Muscle layer of duodenum (tissue), 2 donors: ENCODE results near the gene RASA3.
A peak's percentile ranks its signal among the peaks of the same experiment; 100 is the strongest.

Experiments used
- H3K27ac ChIP-seq: one replicate; pipeline ENCODE4 v1.7.0; 2013; ENCODE audit warnings: mild to moderate bottlenecking, low read length
- H3K27me3 ChIP-seq: one replicate; pipeline ENCODE4 v1.7.0; 2013; ENCODE audit warnings: low read depth, mild to moderate bottlenecking, control low read depth, low read length
- H3K36me3 ChIP-seq, 2 donors: one replicate each; pipeline ENCODE4 v1.7.0; 2013; ENCODE audit warnings: low read length in 2 of 2, control low read depth in 1 of 2, mild to moderate bottlenecking in 1 of 2; ENCODE audit not compliant: insufficient read depth in 2 of 2, control insufficient read depth in 1 of 2
- H3K4me1 ChIP-seq, 2 donors: one replicate each; pipeline ENCODE4 v1.7.0; 2013; ENCODE audit warnings: low read length in 2 of 2, mild to moderate bottlenecking in 2 of 2, control low read depth in 1 of 2, moderate library complexity in 1 of 2; ENCODE audit not compliant: insufficient read depth in 2 of 2, control insufficient read depth in 1 of 2
- H3K4me3 ChIP-seq, 2 donors: one replicate each; pipeline ENCODE4 v1.7.0; 2013; ENCODE audit warnings: low read length in 2 of 2, low read depth in 1 of 2, mild to moderate bottlenecking in 1 of 2
- H3K9me3 ChIP-seq, 2 donors: one replicate each; pipeline ENCODE4 v1.7.0; 2013; ENCODE audit warnings: low read length in 2 of 2, control low read depth in 1 of 2, mild to moderate bottlenecking in 1 of 2; ENCODE audit not compliant: control insufficient read depth in 1 of 2
- donor health status: healthy.

RASA3 gene

DNA sequence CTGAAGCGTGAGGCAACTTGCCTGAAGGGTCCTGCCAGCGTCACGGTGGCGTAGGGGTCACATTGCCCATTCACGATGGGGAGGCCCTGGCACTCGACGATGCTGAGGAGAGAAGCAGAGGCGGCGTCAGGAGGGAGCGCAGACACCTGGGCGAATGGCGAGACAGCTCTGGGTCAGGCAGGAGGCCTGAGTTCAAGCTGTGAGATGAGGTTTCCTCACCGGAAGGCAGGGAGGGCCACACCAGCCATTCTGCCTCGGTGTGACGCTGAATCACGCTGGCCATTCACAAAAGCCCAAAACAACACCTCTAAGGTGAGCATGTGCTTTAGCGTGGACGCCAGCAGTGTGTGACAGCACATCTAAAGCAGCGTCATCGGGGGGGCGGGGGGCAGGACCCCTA lies 104.6 kb downstream of the RASA3 start:
- Histone ChIP-seq H3K27me3 (no peaks in the 10 kb centered on the region), H3K4me1 (peaks cover 14 to 45% of the 10 kb centered on the region in 2 donors), H3K27ac (no peak overlapping the region), H3K9me3 (no peaks in the 10 kb centered on the region), H3K4me3 (no peak overlapping the region), H3K36me3 (peaks cover 10 to 24% of the 10 kb centered on the region in 2 donors)

DNA sequence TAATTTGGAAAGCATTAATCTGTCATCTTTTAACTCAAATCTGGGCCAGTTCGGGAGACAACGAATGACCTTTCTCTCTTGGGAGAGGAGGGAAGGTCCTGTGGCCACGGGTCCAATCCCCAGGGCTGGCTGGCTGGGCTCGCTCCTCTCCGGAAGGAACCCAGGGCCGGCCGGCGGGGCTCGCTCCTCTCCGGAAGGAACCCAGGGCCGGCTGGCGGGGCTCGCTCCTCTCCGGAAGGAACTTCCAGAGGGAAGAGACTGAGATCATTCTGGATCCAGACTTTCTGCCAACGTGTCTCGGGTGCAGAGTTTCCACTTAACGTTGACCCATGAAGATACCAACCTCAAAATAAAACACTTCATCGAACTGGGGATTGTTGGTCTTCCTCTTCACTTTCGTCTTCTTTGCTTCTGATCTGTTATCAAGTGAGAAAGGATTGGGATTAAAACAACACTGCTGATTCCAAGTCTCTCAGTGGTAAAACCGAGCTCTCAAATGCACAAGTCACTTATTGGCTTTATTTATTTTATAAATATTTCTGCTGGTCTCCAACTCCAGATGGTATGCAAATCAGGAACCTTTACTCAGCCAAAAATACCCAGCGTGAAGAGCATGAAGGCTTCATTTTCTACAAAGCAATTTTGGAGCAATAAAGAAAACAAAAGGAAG lies 105.2 kb downstream of the RASA3 start:
- peak overlapping the region; percentile 60 for H3K27ac ChIP-seq
- no peaks in the 10 kb centered on the region for H3K9me3 ChIP-seq
- H3K36me3 ChIP-seq = peaks cover 10 to 28% of the 10 kb centered on the region in 2 donors
- no peaks in the 10 kb centered on the region for H3K27me3 ChIP-seq
- H3K4me3 ChIP-seq = no peak overlapping the region
- H3K4me1 ChIP-seq = peaks cover 13 to 40% of the 10 kb centered on the region in 2 donors

DNA sequence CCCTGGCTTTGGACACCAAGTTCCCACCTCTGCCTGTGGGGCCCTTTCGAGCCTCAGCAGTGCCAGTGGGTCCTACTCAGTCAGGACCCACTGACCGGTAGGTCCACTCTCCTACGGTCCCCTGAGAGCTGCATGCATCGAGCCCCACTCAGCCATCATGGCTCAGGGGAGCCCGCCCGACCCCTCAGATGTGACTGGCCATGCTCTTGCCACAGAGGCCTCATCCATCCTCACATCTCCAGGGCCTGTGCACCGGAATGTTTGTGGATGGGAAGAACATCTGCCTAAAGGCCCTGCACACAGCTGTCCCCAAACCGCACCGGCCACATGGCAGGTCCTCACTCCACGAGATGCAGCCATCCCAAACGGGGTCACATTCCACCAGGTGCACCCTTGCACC lies 105.9 kb downstream of the RASA3 start:
- Histone ChIP-seq H3K27me3 (no peaks in the 10 kb centered on the region), H3K4me1 (peaks cover 11 to 33% of the 10 kb centered on the region in 2 donors), H3K4me3 (no peak overlapping the region), H3K36me3 (peaks cover 11 to 35% of the 10 kb centered on the region in 2 donors), H3K27ac (peak overlapping the region; percentile 60), H3K9me3 (no peaks in the 10 kb centered on the region)

DNA sequence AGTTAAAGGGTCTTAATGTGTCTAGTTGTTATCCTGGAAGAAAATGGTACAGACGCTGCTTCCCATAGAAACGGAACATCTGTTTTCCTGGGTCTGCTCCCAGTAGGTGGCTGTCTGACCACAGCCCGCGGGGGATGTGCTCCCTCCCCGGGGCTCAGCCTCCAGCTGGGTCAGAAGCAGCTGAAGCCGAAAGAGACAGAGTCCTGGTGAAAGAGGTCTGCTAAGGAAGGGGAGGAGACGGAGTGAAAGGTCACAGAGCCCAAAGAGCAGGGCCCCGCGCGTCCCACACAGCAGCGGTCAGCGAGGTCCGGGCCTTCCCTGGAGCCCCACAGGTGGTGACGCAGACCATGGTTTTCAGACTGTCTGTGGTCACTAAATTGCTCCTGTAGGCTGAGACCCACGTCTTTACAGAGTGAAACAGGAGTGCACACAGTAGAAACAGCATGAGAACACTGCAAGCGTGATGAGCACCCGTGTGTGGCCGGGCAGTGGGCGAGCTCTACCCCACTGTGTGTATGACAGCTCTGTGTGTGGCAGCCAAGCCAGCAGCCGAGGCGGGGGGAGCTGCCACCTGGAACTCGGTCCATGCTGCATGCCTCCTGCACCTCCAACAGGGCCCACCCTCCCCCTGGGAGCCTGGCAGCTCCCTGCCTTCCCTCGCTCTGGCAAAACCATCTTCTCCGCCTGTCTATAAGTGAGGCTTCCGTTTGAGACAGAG lies 106.5 kb downstream of the RASA3 start:
- peaks cover 11 to 27% of the 10 kb centered on the region in 2 donors for H3K4me1 ChIP-seq
- peaks cover 14 to 41% of the 10 kb centered on the region in 2 donors for H3K36me3 ChIP-seq
- H3K4me3 ChIP-seq = no peak overlapping the region
- no peaks in the 10 kb centered on the region for H3K9me3 ChIP-seq
- H3K27me3 ChIP-seq = no peaks in the 10 kb centered on the region
- H3K27ac ChIP-seq = peak overlapping the region; percentile 16

DNA sequence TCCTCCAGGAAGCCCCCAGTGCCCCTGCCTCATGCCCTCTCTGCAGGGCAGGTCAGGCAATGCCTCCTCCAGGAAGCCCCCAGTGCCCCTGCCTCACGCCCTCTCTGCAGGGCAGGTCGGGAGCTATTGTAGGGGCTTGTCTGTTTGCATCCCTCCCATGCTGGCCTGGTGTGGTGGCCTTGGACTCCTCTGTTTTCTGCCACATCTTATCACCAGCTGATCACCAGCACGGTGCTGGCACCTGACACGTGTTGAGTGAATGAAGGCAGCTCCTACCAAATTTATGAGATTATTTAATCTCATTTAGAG lies 107.1 kb downstream of the RASA3 start:
- no peak overlapping the region for H3K4me3 ChIP-seq
- H3K9me3 ChIP-seq = no peaks in the 10 kb centered on the region
- H3K27me3 ChIP-seq = no peaks in the 10 kb centered on the region
- peaks cover 11 to 27% of the 10 kb centered on the region in 2 donors for H3K4me1 ChIP-seq
- peaks cover 14 to 46% of the 10 kb centered on the region in 2 donors for H3K36me3 ChIP-seq
- no peak overlapping the region for H3K27ac ChIP-seq

DNA sequence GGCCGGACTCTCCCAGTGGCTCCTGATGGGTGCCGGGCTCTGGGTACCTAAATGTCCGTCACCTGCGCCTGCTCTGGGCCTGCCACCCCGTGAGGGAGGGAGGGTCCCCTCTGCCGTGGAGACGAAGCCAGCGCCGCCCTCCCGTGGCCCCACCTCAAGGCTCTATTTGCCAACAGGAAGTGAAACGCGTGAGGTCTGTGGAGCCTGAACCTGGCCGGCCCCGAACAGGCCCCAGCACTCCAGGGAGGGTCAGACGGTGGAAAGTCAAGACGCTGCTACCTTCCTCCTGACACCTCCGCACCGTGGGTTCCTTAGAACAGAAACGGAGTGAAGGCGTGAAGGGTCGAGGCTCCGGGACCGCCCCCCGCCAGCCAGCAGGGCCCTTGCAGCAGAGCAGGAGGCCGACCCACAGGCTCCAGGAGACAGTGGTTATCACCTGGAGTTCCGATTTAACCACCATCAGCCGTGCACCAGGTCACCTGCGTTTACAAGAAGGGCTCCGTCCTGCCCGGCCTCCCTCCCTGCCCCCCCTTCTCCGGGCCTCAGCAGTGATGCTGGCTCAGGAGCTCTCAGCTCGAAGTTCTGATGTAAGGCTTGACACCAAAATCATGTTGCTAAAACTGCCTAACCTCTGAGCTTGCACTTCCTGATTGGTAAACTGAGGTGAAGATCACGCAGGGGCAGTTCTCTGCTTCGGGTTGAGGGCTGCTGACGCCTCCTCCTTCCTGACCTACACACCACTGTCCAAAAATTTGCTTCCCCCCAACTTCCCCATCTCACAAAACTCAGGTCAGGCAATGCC lies 107.6 kb downstream of the RASA3 start:
- H3K9me3 ChIP-seq = no peaks in the 10 kb centered on the region
- H3K4me1 ChIP-seq = peaks cover 11 to 27% of the 10 kb centered on the region in 2 donors
- no peaks in the 10 kb centered on the region for H3K27me3 ChIP-seq
- no peak overlapping the region for H3K4me3 ChIP-seq
- peaks cover 14 to 47% of the 10 kb centered on the region in 2 donors for H3K36me3 ChIP-seq
- no peak overlapping the region for H3K27ac ChIP-seq

DNA sequence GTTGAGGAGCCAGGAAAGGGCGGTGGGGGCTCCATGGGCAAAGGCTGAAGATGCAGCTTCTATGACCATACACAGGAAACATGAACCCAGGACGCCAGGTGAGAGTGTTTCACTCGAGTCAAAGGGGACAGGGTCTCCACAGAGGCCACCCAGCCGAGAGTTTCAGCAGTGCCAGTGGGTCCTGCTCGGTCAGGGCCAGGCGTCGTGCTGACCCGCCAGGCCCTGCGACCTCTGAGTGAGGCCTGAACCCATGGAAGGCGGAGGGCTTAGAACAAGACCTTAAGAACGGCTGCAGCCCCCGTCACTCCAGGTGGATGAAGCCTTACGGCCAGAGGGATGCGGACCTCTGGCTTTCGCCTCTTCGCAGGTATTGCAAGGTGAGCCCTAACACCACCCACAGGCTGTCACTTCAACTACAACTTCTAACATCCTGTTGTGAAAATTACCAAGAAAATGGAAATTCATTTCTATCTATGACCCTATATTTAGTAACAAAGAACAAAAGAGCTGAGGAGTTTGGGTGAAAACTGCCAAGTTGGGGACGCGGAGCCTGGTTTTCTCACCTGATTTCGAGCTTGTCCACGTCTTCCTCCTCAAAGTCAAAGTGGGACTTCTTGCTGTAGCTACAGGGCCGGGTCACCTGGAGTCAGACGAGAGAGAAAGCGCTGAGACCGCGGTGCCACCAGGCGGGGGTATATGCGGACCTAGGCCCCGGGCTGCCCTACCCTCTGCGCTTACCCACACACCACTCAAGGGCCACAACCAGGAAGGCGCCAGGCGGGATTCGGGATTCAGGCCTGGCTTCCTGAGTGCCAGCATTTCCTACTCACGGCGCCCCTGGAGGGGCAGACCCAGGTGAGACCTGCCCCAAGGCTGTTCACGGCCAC lies 108.5 kb downstream of the RASA3 start:
- peaks cover 11 to 27% of the 10 kb centered on the region in 2 donors for H3K4me1 ChIP-seq
- peaks cover 14 to 44% of the 10 kb centered on the region in 2 donors for H3K36me3 ChIP-seq

DNA sequence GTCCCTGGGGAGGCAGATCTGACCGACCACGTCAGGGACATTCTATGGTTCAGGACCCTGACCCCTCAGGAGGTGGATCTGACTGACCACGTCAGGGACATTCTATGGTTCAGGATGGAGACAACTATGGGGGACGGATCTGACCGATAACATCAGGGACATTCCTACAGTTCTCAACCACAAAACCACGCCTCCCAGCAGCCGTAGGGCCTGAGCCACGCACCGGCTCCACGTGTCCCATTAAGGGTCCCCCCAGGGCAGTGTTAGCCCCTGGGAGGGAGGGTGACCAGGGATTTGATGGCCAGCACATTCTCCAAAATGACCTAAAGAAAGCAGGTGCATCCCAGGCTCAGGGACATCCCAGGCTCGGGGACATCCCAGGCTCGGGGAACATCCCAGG lies 109.5 kb downstream of the RASA3 start:
- no peaks in the 10 kb centered on the region for H3K9me3 ChIP-seq
- no peak overlapping the region for H3K27ac ChIP-seq
- H3K4me1 ChIP-seq = peaks cover 11 to 27% of the 10 kb centered on the region in 2 donors
- no peak overlapping the region for H3K4me3 ChIP-seq
- no peaks in the 10 kb centered on the region for H3K27me3 ChIP-seq
- H3K36me3 ChIP-seq = peaks cover 14 to 53% of the 10 kb centered on the region in 2 donors

More for the DNA sequence above, 108.5 kb downstream of the RASA3 start:
- H3K27me3 ChIP-seq = no peaks in the 10 kb centered on the region
- no peak overlapping the region for H3K27ac ChIP-seq
- H3K4me3 ChIP-seq = no peak overlapping the region
- no peaks in the 10 kb centered on the region for H3K9me3 ChIP-seq

DNA sequence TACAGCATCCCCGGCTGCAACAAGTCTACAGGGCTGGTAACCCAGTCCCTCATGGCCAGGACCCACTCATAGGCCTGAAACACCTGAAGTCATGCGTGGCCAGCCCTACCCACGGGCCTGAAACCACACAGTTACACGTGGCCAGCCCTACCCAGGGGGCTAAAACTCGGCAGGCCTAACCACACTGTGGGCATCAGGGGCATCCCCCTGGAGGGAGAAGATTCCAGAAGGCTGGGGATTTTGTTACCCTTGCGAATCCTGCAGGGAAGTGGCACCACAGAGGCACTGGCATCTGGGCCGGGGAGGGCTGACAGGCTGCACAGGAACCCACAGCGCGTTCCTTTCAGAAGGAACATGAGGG lies 110.1 kb downstream of the RASA3 start:
- Histone ChIP-seq H3K36me3 (peaks cover 14 to 53% of the 10 kb centered on the region in 2 donors), H3K27me3 (no peaks in the 10 kb centered on the region), H3K4me1 (peaks cover 8 to 22% of the 10 kb centered on the region in 2 donors), H3K27ac (no peak overlapping the region), H3K9me3 (no peaks in the 10 kb centered on the region), H3K4me3 (no peak overlapping the region)

DNA sequence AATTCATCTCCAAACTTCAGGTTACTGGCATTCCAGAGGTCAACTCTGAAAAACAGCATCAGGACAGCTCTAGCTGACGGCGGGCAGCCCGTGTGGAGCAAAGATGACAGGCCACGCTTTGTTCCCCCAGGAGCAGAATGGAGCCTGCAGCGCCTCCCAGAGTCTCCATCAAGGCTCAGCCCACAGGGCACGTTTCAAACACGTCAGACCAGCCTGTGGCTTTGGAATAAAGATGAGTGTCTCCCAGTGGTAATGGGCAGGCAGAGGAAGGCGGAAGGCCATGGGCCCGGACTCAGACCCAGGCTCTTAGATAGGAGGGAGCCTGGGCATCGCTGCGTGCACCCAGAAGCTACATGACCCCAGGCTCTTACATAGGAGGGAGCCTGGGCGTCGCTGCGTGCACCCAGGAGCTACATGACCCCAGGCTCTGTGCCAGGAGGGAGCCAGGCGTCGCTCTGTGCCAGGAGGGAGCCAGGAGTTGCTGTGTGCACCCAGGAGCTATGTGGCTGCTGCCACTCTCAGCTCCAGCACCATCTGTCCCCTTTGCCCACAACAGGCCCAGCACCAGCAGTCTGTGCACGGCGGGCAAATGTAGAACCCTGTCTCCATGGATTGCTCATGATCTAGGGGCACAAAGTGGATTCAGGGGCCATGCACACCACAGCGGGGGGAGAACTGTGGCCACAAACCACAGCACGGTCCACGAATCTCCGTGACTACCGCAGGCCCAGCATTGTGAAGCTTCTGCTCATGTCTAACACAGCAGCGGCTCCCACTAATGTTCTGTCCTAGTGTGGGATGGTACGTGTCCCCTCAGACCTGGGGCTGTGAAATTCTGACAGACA lies 110.7 kb downstream of the RASA3 start:
- H3K27me3 ChIP-seq = no peaks in the 10 kb centered on the region
- no peak overlapping the region for H3K27ac ChIP-seq
- H3K4me1 ChIP-seq = peaks cover 6 to 17% of the 10 kb centered on the region in 2 donors
- H3K4me3 ChIP-seq = no peak overlapping the region
- no peaks in the 10 kb centered on the region for H3K9me3 ChIP-seq
- peaks cover 19 to 58% of the 10 kb centered on the region in 2 donors for H3K36me3 ChIP-seq
